C4-2B (cell line): ENCODE measurements around the gene PCDHGC3.

Experiments
- CTCF ChIP-seq: fragments of 450-650 bp; conservative IDR thresholded peaks from 2 replicates; pipeline ENCODE4 v1.5.1; 2017; ENCODE audit warnings: mild to moderate bottlenecking
- ZFX ChIP-seq: fragments of 450-650 bp; IDR thresholded peaks from 2 replicates; pipeline ENCODE4 v1.6.1; 2017

- no peak for TF ChIP-seq CTCF
- TF ChIP-seq ZFX = no peak
Observed at GRCh38 chr5:141479776-141480175, 4.0 kb downstream of the PCDHGC3 start.
